ENCODE measurements around the gene DENND2C. TPM values are rescaled to one million over a fixed set of nuclear protein-coding genes. Genes with fewer than 3 reads are reported as not detected.

The DENND2C gene
- total and polyA plus RNA-seq, 10 donors: 0.28 to 3.1 (median 1.6) TPM

- H3K4me1 ChIP-seq: no peaks in the 10 kb centered on the region
- H3K27ac ChIP-seq: no peak overlapping the region
- no peak overlapping the region for H3K4me3 ChIP-seq
- H3K27me3 ChIP-seq (replicated peaks in 1 of 7): no peaks in the 10 kb centered on the region
- intact Hi-C loops (cut with DNase I; ENCODE audit: low total_unique reads): no loop called here
- no peak for DNase-seq
- 85 to 100% (median 89%) methylated on average over 1 of the region's 1 CpG for WGBS, 5 donors
- H3K36me3 ChIP-seq: peaks cover 0 to 50% (median 0%) of the 10 kb centered on the region in 6 donors
- TF ChIP-seq POLR2AphosphoS5 (IDR thresholded peaks at IDR 0.05) (no peak), POLR2A (IDR thresholded peaks at IDR 0.05) (no peak)
- TF ChIP-seq, protein P1, sequence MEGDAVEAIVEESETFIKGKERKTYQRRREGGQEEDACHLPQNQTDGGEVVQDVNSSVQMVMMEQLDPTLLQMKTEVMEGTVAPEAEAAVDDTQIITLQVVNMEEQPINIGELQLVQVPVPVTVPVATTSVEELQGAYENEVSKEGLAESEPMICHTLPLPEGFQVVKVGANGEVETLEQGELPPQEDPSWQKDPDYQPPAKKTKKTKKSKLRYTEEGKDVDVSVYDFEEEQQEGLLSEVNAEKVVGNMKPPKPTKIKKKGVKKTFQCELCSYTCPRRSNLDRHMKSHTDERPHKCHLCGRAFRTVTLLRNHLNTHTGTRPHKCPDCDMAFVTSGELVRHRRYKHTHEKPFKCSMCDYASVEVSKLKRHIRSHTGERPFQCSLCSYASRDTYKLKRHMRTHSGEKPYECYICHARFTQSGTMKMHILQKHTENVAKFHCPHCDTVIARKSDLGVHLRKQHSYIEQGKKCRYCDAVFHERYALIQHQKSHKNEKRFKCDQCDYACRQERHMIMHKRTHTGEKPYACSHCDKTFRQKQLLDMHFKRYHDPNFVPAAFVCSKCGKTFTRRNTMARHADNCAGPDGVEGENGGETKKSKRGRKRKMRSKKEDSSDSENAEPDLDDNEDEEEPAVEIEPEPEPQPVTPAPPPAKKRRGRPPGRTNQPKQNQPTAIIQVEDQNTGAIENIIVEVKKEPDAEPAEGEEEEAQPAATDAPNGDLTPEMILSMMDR (IDR thresholded peaks at IDR 0.05 in 8 of 11, conservative IDR thresholded peaks at IDR 0.05 in 3 of 11): no peak
- no peaks in the 10 kb centered on the region for H3K9me3 ChIP-seq
Measured at GRCh38 chr1:114607223-114607622, 62.6 kb downstream of the DENND2C start.

DNA sequence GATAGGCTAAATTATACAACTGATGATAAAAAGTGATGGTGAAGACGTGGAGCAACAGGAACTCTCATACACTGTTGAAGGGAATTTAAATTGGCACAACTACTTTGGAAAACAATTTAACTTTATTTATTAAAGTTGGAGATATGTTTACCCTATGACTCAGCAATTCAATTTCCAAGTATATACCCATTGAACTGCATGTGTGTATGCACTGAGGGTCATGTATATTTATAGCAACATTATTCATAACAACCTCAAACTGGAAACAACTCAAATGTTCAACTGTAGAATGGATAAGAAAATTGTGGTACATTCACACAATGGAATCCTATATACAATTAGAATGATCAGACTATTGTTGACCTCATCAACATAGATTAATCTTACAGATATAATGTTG is 71.9 kb downstream of the DENND2C start:
- Histone ChIP-seq H3K27ac (no peak overlapping the region), H3K9me3 (no peaks in the 10 kb centered on the region), H3K36me3 (peaks cover 0 to 76% (median 0%) of the 10 kb centered on the region in 6 donors), H3K27me3 (replicated peaks in 1 of 7) (no peaks in the 10 kb centered on the region), H3K4me3 (no peak overlapping the region), H3K4me1 (no peaks in the 10 kb centered on the region)
- TF ChIP-seq POLR2AphosphoS5 (IDR thresholded peaks at IDR 0.05): no peak
- 81 to 100% (median 83%) methylated on average over 1 of the region's 1 CpG for WGBS, 5 donors
- intact Hi-C loops (cut with DNase I; ENCODE audit: low total_unique reads): no loop called here
- no peak for DNase-seq

DNA sequence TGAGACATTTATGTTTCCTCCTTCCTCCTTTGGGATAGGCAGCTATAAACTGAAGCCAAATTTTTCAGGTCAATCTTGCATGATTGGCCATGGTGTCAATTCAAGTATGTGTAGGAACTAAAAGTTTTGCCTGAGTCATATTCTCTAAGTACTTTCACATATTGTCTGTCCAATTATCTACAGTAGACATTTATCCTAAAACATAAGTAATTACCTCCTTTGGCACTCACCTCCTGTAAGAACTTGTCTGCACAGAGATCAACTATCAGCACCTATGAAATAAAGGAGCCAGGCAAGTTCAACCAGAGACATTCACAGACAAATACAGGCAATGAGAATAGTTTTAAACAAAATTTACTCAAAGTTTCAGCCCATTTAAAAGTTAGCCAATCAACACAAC is 74.2 kb downstream of the DENND2C start:
- Histone ChIP-seq H3K27me3 (replicated peaks in 1 of 7) (no peaks in the 10 kb centered on the region), H3K36me3 (peaks cover 0 to 73% (median 0%) of the 10 kb centered on the region in 6 donors), H3K4me3 (no peak overlapping the region), H3K9me3 (no peaks in the 10 kb centered on the region), H3K27ac (no peak overlapping the region), H3K4me1 (no peaks in the 10 kb centered on the region)
- TF ChIP-seq POLR2AphosphoS5 (IDR thresholded peaks at IDR 0.05) (no peak), POLR2A (IDR thresholded peaks at IDR 0.05) (no peak)
- TF ChIP-seq, protein P1 (IDR thresholded peaks at IDR 0.05 in 8 of 11, conservative IDR thresholded peaks at IDR 0.05 in 3 of 11): no peak
- intact Hi-C loops (cut with DNase I; ENCODE audit: low total_unique reads): no loop called here
- DNase-seq: no peak

GRCh38 chr1:114594046-114594445 is 75.8 kb downstream of the DENND2C start:
- no peaks in the 10 kb centered on the region for H3K27me3 ChIP-seq (replicated peaks in 1 of 7)
- H3K4me3 ChIP-seq: no peak overlapping the region
- no peak overlapping the region for H3K27ac ChIP-seq
- no peaks in the 10 kb centered on the region for H3K4me1 ChIP-seq
- TF ChIP-seq POLR2AphosphoS5 (IDR thresholded peaks at IDR 0.05): no peak
- TF ChIP-seq POLR2A (IDR thresholded peaks at IDR 0.05): no peak
- TF ChIP-seq, protein P1 (IDR thresholded peaks at IDR 0.05 in 8 of 11, conservative IDR thresholded peaks at IDR 0.05 in 3 of 11): no peak
- intact Hi-C loops (cut with DNase I; ENCODE audit: low total_unique reads): no loop called here
- no peaks in the 10 kb centered on the region for H3K9me3 ChIP-seq
- DNase-seq: no peak
- H3K36me3 ChIP-seq: peaks cover 0 to 70% (median 0%) of the 10 kb centered on the region in 6 donors
- 87 to 97% (median 91%) methylated on average over 3 of the region's 3 CpGs for WGBS, 5 donors

DNA sequence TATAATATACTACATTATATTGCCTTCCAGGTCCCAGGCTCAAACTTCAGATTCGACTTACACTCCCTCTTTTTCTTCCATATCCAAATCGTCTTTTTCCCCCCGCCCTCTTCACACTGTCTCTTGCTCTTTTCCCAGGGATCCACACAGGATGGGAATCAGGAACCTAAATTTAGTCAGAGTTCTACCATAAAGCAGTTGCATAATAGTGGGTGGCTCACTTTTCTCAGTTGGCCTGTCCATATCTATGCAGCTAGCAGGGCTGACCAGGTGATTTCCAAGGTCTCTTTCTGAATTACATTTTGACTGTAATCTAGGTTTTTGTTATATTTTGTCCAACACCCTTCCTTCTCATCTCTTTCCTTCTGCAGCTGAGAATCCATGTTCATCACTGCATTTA is 80.7 kb downstream of the DENND2C start:
- H3K4me3 ChIP-seq: no peak overlapping the region
- no peaks in the 10 kb centered on the region for H3K9me3 ChIP-seq
- DNase-seq: no peak
- no peaks in the 10 kb centered on the region for H3K4me1 ChIP-seq
- H3K36me3 ChIP-seq: peaks cover 0 to 57% (median 0%) of the 10 kb centered on the region in 6 donors
- 79 to 87% (median 86%) methylated on average over 3 of the region's 3 CpGs for WGBS, 5 donors
- H3K27me3 ChIP-seq (replicated peaks in 1 of 7): no peaks in the 10 kb centered on the region
- TF ChIP-seq POLR2AphosphoS5 (IDR thresholded peaks at IDR 0.05) (no peak), POLR2A (IDR thresholded peaks at IDR 0.05) (no peak)
- TF ChIP-seq, protein P1 (IDR thresholded peaks at IDR 0.05 in 8 of 11, conservative IDR thresholded peaks at IDR 0.05 in 3 of 11): no peak
- intact Hi-C loops (cut with DNase I; ENCODE audit: low total_unique reads): loop anchor here (10.0 kb wide), 1 partner anchor 126 kb away; the partner anchor contains the start of gene NRAS
- no peak overlapping the region for H3K27ac ChIP-seq

Data from spleen (tissue), 11 donors.